Measurements from ENCODE around the gene FAH. TPM values are rescaled to one million over a fixed set of nuclear protein-coding genes. Genes with fewer than 3 reads are reported as not detected.

The FAH gene
- total and polyA plus RNA-seq, 2 donors (not counting 3 experiments of a cell fraction or from before 2014, with no cell fraction given) = 18.2 to 18.7 TPM

DNA sequence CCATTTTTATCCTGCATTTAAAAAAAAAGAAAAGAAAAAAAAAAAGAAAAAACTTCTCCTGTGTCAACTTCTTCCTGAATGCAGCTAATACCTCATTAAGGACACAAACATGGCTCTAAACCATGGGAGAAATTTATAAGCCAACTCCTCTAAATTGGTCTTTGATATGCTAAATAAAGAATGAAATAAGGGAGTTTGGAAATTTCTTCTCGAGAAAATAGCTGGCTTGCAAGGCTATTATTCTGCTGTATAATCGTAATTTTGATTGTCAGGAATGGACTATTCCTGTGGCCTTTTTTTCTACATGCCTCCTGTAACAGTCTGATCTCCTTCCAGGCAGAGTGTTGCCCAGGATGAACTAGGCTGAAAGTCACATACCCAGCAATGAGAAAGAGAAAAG lies 78.6 kb downstream of the FAH start:
- no TSS peak for BruUV-seq (replicated peaks)
- Histone ChIP-seq H3K4me1 (ENCODE audit: control insufficient read depth, extremely low read depth, insufficient read depth, low read length) (no peaks in the 10 kb centered on the region), H3K4me2 (ENCODE audit: insufficient read depth, low read length) (no peak overlapping the region), H3K36me3 (ENCODE audit: control insufficient read depth in 2 of 2, extremely low read depth in 1 of 2, insufficient read depth in 2 of 2, low read length in 2 of 2) (no peaks in the 10 kb centered on the region), H3K9me3 (replicated peaks; ENCODE audit: control insufficient read depth, insufficient read depth, low read length) (no peaks in the 10 kb centered on the region), H3K27ac (ENCODE audit: insufficient read depth, low read depth, low read length) (no peak overlapping the region), H3K27me3 (ENCODE audit: control insufficient read depth in 2 of 2, insufficient read depth in 2 of 2, low read length in 2 of 2) (peaks cover 2% of the 10 kb centered on the region in 2 experiments), H3K4me3 (replicated peaks in 1 of 3; ENCODE audit: insufficient read depth in 1 of 3, low read depth in 1 of 3, low read length in 3 of 3) (no peak overlapping the region), H3K9ac (replicated peaks; ENCODE audit: extremely low read depth, insufficient read depth, low read length) (no peak overlapping the region), H2AFZ (ENCODE audit: low read depth, low read length) (no peak overlapping the region), H4K20me1 (replicated peaks; ENCODE audit: control insufficient read depth, extremely low read depth, insufficient read depth, low read length) (no peaks in the 10 kb centered on the region), H3K79me2 (ENCODE audit: control insufficient read depth, insufficient read depth, low read length) (no peaks in the 10 kb centered on the region), H3K9me1 (replicated peaks; ENCODE audit: control insufficient read depth, extremely low read depth, insufficient read depth, low read length) (no peaks in the 10 kb centered on the region)
- FAIRE-seq (no peak), DNase-seq (ENCODE audit: low read depth, low spot score) (no peak)
- POLR2A ChIA-PET = no interaction called here
- TF ChIP-seq MAX (IDR thresholded peaks at IDR 0.05; ENCODE audit: insufficient read depth, insufficient read length) = no peak
- no peak for TF ChIP-seq FOS (IDR thresholded peaks at IDR 0.05; ENCODE audit: borderline replicate concordance, insufficient read depth, low read length)
- TF ChIP-seq JUN (IDR thresholded peaks at IDR 0.05; ENCODE audit: borderline replicate concordance, insufficient read depth, insufficient read length, low read depth) = no peak
- no peak for TF ChIP-seq POLR2A (IDR thresholded peaks at IDR 0.05; ENCODE audit: low read depth, low read length)
- TF ChIP-seq MYC (IDR thresholded peaks at IDR 0.05; ENCODE audit: low read depth, low read length) = no peak
- no peak for TF ChIP-seq EZH2 (IDR thresholded peaks at IDR 0.05; ENCODE audit: borderline replicate concordance, low read depth, low read length, severe bottlenecking)
- TF ChIP-seq GATA2 (IDR thresholded peaks at IDR 0.05; ENCODE audit: insufficient read depth, insufficient read length, low read depth, low read length) = no peak
- TF ChIP-seq CTCF (IDR thresholded peaks at IDR 0.05; ENCODE audit: extremely low read depth in 1 of 2, insufficient read depth in 1 of 2, low read depth in 1 of 2, low read length in 2 of 2) = no peak
- no peak for TF ChIP-seq POLR2AphosphoS5 (IDR thresholded peaks at IDR 0.05; ENCODE audit: insufficient read depth, low read depth, low read length)
- intact Hi-C loops (cut with micrococcal nuclease) = no loop called here
- dilution Hi-C loops (cut with MboI; ENCODE audit: extremely low pct_ligation_motif_present, low sequenced_read_pairs) = no loop called here
- CTCF ChIA-PET = interaction anchor here (1.9 kb wide), 1 partner anchor 9 kb away, joined by 6 read pairs; no protein-coding TSS in a partner anchor

Data from endothelial cell of umbilical vein (primary cell).